GM12873 (cell line): ENCODE measurements around the gene DPYSL3.

ENCODE experiments used
- TF ChIP-seq, protein P1 (sequence below): IDR thresholded peaks from 2 replicates; pipeline ENCODE4 v1.5.1; 2012; ENCODE audit warnings: low read depth, mild to moderate bottlenecking, moderate library complexity, low read length, control low read depth; ENCODE audit not compliant: insufficient read depth; ENCODE audit errors: missing control alignments

Gene DPYSL3

DNA sequence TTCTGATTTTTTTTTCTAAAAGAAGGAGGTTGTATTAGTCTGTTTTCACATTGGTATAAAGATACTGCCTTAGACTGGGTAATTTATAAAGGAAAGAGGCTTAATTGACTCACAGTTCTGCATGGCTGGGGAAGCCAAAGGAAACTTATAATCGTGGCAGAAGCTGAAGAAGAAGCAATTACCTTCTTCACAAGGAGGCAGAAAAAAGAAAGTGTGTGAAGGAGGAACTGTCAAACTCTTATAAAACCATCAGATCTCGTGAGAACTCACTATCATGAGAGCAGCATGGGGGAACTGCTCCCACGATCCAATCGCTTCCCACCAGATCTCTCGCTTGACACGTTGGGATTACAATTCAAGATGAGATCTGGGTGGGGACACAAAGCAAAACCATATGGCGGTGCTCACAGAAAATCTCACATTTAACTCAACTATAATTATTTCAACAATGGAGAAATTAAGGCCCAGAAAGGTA is 27.1 kb downstream of the DPYSL3 start:
- TF ChIP-seq, protein P1, sequence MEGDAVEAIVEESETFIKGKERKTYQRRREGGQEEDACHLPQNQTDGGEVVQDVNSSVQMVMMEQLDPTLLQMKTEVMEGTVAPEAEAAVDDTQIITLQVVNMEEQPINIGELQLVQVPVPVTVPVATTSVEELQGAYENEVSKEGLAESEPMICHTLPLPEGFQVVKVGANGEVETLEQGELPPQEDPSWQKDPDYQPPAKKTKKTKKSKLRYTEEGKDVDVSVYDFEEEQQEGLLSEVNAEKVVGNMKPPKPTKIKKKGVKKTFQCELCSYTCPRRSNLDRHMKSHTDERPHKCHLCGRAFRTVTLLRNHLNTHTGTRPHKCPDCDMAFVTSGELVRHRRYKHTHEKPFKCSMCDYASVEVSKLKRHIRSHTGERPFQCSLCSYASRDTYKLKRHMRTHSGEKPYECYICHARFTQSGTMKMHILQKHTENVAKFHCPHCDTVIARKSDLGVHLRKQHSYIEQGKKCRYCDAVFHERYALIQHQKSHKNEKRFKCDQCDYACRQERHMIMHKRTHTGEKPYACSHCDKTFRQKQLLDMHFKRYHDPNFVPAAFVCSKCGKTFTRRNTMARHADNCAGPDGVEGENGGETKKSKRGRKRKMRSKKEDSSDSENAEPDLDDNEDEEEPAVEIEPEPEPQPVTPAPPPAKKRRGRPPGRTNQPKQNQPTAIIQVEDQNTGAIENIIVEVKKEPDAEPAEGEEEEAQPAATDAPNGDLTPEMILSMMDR, result no peak

DNA sequence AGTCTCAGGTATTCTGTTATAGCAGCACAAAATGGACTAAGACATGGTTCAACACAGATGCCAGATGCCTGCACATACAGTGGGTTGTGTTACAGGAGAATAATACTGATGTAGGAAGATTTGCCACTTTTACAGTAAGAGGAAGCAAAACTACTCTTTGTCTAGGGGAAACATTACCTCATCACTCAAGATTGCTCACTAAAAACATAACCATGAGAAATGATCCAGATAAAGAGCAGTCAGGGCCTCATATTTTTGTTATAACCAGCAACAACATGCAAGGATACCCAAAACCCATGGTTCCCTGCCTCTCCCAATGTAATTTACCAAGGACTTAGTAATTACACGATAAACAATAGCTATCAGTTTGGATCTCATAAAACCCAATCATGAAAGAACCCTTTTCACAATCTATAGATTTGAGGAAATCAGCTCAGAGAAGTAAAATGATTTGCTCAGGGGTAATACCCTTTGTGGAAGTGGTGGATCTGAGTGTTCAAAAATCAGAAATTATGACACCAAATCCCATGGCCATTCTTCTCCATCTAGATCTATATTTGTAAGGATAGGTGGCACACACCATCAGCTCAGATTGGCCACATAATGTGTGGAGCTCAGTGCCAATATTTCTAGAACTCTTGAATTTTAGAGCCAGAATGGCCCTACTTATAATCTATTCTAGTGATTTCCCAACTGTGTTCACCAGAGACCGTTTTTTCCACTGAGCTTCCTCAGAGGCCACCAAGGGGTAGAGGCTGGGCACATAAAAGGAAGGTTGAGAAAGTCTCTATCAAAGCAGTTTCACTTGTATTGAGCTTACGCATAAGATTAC is 27.8 kb downstream of the DPYSL3 start:
- TF ChIP-seq, protein P1, result no peak

DNA sequence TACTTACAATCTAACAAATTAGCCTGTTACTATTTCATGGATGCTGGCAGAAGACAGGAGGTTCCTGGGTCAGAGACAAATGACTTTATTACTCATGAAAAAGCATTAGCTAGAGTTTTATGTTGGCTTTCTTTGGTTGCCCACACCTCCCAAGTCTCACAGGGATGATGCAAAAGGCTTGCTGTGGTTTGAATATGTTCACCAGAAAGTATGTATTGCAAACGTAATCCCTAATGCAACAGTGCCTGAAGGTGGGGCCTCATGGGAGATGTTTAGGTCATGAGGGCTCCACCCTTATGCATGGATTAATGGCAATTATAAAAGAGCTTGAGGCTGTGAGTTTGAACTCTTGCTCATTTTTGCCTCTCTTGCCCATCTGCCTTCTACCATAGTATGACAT is 28.5 kb downstream of the DPYSL3 start:
- TF ChIP-seq, protein P1, result no peak

DNA sequence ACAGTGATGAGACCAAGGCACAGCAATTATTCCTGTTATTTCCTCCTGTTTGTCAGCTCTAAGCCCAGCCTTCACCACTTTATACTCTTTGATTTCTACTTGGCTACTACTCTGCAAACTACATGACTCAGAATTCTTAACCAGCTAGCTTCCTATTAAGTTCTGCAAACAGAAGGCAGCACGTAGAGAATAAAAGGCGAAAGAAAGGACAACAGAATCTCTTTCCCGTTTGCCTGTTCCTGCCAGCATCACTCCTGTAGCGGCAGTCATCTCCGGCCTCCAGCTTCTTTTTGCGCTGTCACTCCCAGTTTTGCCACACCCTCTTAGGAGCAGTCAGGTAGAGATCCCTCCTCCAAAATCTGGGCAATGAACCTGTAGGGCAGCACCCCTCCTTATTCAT is 29.9 kb downstream of the DPYSL3 start:
- TF ChIP-seq, protein P1, result no peak

DNA sequence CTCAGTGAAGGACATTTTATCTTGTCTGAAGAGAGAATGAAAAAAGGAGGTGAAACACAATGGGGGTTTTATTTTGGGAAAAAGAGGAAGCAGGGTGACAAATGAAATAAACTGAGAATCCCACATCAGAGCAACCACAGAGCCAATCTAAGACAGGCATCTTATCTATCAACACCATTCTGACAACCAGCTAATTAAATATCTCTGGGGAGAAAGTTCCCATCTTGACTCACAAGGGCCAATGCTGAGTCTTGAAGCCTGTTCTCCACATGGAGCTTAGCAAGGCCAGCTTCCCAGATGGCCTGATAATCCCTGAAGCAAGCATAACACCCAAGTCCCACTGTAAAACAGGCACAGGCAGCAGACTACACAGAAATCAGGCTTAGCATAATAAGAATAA is 30.4 kb downstream of the DPYSL3 start:
- TF ChIP-seq, protein P1, result no peak

DNA sequence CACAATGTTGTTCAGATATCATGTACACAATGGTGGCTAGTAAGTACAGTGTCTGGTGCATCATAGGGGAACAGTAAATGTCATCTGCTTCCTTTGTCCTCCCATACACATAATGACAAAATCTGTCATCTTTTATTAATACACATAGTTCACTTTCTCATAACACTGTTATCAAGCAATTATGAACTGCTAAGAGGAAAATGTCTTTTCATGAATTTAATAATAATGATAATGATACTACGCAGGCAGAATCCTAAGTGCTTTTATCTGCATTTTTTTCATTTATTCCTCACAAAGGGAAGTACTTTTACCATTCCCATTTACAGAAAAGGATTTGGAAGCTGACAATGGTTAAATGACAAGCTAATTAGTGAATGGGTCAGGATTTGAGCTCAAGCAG is 35.7 kb downstream of the DPYSL3 start:
- TF ChIP-seq, protein P1, result no peak

DNA sequence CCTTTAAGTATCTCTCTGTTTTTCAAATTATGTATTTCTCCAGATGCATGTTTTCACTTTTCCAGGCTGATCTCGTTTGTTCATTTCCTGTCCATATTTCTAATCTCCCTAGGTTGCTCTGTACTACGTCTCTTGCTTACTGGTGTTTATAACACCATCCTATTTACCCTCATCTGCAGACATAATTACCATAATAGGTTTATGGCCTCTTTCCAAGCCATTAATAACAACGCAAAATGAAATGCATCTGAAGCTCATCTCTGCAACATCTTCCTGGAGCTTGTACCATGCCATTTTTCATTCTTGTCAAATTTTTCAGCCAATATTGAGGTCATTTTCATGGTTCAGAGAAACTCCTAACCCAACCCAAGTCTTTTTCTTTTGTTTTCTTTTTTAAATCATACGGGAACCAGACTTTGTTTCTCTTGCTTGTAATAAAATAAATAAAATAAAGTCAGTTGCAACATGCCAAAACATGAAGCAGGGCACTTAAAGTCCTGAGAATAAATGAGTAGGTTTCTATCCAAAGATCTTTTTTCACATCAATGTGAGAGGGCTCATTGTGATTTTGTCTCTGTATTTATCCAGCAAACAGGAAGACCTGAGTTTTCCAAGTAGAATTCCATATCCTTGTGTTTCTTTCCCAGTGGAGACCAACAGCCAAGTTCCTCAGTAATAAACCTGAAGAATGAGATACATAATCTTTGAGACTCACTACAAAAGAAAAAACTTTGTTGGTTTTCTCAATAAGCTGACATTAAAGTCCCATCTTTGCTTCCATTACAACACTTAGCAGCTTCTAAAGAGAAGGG is 37.0 kb downstream of the DPYSL3 start:
- TF ChIP-seq, protein P1, result no peak
